ENCODE data around the gene KIF13A.
"Not testable (repeated sequence)": the region's sequence is repeated elsewhere in the genome, so short reads cannot be mapped to it uniquely, and the experiment has no call there.

Gene KIF13A

DNA sequence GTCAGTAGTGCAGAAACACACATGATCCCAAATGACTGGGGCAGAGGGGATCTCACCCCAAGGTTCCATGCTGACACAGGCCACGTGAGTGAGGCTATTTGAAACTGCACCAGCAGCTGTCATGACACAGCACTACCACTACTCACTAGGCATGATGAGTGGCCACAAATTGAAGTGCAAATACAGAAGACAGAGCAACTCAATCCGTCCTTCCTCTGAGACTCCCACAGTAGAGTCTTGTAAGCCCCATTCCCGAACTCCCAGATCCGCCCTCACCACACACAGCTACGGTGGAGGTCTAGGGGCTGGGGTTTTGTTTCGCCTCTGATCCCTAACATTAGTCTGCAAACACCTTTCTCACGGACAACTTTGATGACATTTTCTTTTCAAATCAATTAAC lies 167.4 kb downstream of the KIF13A start:
- Histone ChIP-seq H3K27ac (no peak overlapping the region), H3K27me3 (no peaks in the 10 kb centered on the region), H3K36me3 (peaks cover 4% of the 10 kb centered on the region; the same call in 1 of the 2 replicates), H4K20me1 (no peaks in the 10 kb centered on the region), H3K4me3 (no peak overlapping the region), H3K9ac (no peak overlapping the region), H3K4me2 (no peak overlapping the region), H3K9me3 (no peaks in the 10 kb centered on the region), H3K4me1 (no peaks in the 10 kb centered on the region)
- TF ChIP-seq Cebpa-rat (IDR thresholded peaks at IDR 0.05): no peak

DNA sequence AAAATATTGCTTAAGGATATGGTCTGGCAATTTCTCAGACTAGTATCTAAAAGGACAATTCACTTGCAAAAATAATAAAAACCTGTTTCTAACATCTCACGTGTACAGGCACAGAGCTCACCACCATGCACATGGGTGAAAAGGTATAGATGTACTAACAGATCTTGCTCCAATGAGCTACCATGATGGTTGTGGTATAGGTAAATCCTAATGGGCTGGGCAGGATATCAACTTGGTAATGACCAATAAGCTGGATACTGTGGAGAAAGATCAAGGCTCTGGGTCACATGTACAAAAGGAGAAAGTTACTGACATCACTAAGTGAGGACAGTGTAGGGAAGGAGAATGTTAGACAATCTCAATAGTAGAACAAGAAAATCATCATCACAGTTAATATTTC lies 169.7 kb downstream of the KIF13A start:
- H3K9me3 ChIP-seq: no peaks in the 10 kb centered on the region
- no peak overlapping the region for H3K27ac ChIP-seq
- H3K36me3 ChIP-seq: peaks cover 4% of the 10 kb centered on the region; the same call in 1 of the 2 replicates
- H3K4me3 ChIP-seq: no peak overlapping the region
- H3K27me3 ChIP-seq: no peaks in the 10 kb centered on the region
- no peak for TF ChIP-seq Cebpa-rat (IDR thresholded peaks at IDR 0.05)
- H3K4me1 ChIP-seq: no peaks in the 10 kb centered on the region
- H3K9ac ChIP-seq: no peak overlapping the region
- H4K20me1 ChIP-seq: no peaks in the 10 kb centered on the region
- H3K4me2 ChIP-seq: no peak overlapping the region

DNA sequence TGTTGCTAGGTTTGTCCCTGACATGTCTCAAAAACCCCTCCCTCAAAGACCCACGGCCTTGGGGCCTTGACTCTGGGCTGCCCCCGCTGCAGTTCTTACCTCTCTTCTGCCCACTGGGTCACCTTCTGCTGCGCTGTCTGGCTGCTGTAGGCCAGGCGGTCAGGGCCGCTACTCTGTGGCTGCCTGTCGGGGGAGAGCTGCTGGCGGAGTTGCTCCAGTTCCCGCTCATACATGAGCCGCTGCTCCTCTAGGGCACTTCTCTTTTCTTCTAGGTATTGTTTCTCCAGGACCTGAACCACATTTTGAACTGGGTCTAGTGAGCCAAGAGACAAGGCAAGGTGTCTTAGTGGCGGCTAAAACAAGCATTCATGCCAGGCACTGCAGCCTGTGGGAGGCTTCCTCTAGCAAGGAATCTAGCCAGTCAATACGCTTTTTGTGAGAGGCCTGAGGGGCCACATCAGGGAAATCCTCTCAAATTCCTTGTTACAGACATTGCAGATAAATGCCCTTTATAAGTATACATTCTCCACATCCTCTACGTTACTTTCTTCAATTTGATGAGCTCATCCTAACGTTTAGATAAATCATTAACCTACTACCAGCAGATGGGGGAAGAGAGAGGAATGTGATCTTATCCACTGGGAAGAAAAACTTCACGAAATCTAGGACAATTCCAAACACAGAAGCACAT lies 170.4 kb downstream of the KIF13A start:
- Histone ChIP-seq H3K9me3 (no peaks in the 10 kb centered on the region), H3K4me2 (no peak overlapping the region), H3K4me1 (no peaks in the 10 kb centered on the region), H3K27me3 (no peaks in the 10 kb centered on the region), H3K9ac (no peak overlapping the region), H3K27ac (no peak overlapping the region), H4K20me1 (no peaks in the 10 kb centered on the region), H3K4me3 (no peak overlapping the region), H3K36me3 (peaks cover 4% of the 10 kb centered on the region; the same call in 1 of the 2 replicates)
- TF ChIP-seq Cebpa-rat (IDR thresholded peaks at IDR 0.05): no peak

DNA sequence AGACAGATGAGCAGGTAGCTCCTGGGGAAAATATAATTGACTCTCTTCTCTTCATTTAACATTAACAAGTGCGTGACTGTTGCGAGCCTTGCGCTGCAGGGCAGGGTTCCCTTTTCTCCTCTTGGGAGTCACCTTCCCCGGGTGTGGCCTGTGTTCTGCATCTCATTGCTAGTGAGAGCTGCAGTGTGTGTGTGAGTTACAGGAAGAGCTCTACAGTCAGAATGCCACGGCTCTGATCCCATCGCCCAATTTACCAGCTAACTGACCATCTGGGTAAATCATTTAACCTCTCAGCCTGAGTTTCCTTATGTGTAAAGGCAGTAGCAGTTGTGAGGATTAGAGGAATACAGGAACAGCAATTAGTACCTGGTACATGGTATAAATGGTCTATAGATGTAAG lies 173.9 kb downstream of the KIF13A start:
- Histone ChIP-seq H4K20me1 (no peaks in the 10 kb centered on the region), H3K27ac (no peak overlapping the region)

DNA sequence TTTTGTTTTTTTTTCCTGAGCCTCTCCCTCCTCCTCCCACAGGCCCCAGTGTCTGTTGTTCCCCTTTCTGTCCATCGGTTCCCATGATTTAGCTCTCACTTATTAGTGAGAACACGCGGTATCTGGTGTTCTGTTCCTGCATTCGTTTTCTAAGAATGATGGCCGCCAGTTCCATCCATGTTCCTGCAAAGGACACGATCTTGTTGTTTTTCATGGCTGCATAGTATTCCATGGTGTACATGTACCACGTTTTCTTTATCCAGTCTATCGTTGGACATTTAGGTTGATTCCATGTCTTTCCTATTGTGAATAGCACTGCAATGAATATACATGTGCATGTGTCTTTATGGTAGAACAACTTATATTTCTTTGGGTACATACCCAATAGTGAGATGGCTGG lies 175.1 kb downstream of the KIF13A start:
- Histone ChIP-seq H4K20me1 (no peaks in the 10 kb centered on the region), H3K4me3 (no peak overlapping the region), H3K36me3 (peaks cover 13% of the 10 kb centered on the region; the same call in 1 of the 2 replicates), H3K9ac (no peak overlapping the region), H3K27me3 (no peaks in the 10 kb centered on the region), H3K4me2 (no peak overlapping the region), H3K9me3 (peaks cover 10% of the 10 kb centered on the region), H3K4me1 (no peaks in the 10 kb centered on the region), H3K27ac (no peak overlapping the region)
- no peak for TF ChIP-seq Cebpa-rat (IDR thresholded peaks at IDR 0.05)

More for the DNA sequence above, 173.9 kb downstream of the KIF13A start:
- peaks cover 4% of the 10 kb centered on the region; the same call in 1 of the 2 replicates for H3K36me3 ChIP-seq
- H3K27me3 ChIP-seq: no peaks in the 10 kb centered on the region
- TF ChIP-seq Cebpa-rat (IDR thresholded peaks at IDR 0.05): no peak
- no peaks in the 10 kb centered on the region for H3K9me3 ChIP-seq
- H3K4me1 ChIP-seq: no peaks in the 10 kb centered on the region
- H3K9ac ChIP-seq: no peak overlapping the region
- no peak overlapping the region for H3K4me2 ChIP-seq
- no peak overlapping the region for H3K4me3 ChIP-seq

DNA sequence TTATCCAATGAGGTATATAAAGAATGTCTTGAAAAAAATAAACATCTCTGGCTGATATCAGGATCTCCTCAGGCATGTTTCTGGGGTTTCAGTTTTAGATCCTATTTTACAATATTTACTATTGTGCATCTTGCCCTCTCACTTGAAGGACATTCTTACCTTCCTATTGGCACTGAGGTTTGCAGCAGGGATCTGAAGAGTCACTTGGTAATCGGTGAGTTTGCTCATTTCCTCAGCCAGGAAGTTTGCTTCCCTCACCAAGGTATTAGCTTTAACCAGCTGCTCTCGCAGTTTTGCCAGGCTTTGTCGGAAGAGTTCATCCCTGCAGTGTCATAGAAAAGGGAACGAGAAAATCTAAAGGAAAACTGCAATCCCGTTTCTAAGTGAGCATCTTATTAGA lies 178.8 kb downstream of the KIF13A start:
- peaks cover 11% of the 10 kb centered on the region; the same call in 1 of the 2 replicates for H3K36me3 ChIP-seq
- H3K4me3 ChIP-seq: no peak overlapping the region
- H3K9me3 ChIP-seq: peaks cover 13% of the 10 kb centered on the region
- no peak overlapping the region for H3K4me2 ChIP-seq
- no peaks in the 10 kb centered on the region for H3K27me3 ChIP-seq
- H3K27ac ChIP-seq: no peak overlapping the region
- no peak for TF ChIP-seq Cebpa-rat (IDR thresholded peaks at IDR 0.05)
- H3K9ac ChIP-seq: no peak overlapping the region
- H3K4me1 ChIP-seq: no peaks in the 10 kb centered on the region
- H4K20me1 ChIP-seq: no peaks in the 10 kb centered on the region

DNA sequence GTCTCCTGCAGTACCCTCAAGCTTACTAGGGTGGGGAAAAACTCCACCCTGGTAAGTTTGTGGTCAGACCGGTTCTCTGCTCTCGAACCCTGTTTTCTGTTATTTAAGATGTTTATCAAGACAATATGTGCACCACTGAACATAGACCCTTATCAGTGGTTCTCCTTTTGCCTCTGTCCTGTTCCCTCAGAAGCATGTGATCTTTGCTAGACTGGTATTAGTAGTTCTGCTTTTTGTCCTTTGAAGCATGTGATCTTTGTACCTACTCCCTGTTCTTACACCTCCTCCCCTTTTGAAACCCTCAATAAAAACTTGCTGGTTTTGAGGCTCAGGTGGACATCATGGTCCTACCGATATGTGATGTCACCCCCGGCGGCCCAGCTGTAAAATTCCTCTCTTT lies 180.0 kb downstream of the KIF13A start:
- H3K4me1 ChIP-seq, H3K27me3 ChIP-seq, H3K4me3 ChIP-seq, H4K20me1 ChIP-seq, H3K4me2 ChIP-seq, H3K27ac ChIP-seq, H3K9ac ChIP-seq: not testable (repeated sequence)
- peaks cover 13% of the 10 kb centered on the region for H3K9me3 ChIP-seq
- peaks cover 11% of the 10 kb centered on the region; the same call in 1 of the 2 replicates for H3K36me3 ChIP-seq

DNA sequence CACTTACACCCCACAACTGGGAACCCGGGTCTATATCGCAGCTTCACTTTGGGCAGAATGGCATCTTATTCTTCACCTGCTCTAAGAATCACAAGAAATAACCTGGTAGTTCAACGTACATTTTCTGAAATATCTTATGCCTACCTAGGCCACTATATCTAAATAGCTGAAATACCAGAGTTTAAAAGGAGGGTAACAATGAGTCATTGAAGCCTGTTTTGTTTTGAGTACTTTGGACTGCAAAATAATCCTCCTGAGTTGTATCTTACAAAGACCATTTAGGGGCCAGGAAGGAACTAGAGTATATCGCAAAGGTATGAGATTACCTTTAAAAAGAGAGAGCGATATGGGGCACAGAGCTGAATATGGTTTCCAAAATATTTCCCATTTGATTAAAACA lies 184.0 kb downstream of the KIF13A start:
- Histone ChIP-seq H3K4me3 (no peak overlapping the region), H3K4me1 (no peaks in the 10 kb centered on the region), H3K9ac (no peak overlapping the region), H3K4me2 (no peak overlapping the region), H3K27ac (no peak overlapping the region), H3K27me3 (no peaks in the 10 kb centered on the region), H3K36me3 (peaks cover 24% of the 10 kb centered on the region; the same call in 1 of the 2 replicates), H3K9me3 (peaks cover 13% of the 10 kb centered on the region), H4K20me1 (no peaks in the 10 kb centered on the region)
- TF ChIP-seq Cebpa-rat (IDR thresholded peaks at IDR 0.05): no peak

DNA sequence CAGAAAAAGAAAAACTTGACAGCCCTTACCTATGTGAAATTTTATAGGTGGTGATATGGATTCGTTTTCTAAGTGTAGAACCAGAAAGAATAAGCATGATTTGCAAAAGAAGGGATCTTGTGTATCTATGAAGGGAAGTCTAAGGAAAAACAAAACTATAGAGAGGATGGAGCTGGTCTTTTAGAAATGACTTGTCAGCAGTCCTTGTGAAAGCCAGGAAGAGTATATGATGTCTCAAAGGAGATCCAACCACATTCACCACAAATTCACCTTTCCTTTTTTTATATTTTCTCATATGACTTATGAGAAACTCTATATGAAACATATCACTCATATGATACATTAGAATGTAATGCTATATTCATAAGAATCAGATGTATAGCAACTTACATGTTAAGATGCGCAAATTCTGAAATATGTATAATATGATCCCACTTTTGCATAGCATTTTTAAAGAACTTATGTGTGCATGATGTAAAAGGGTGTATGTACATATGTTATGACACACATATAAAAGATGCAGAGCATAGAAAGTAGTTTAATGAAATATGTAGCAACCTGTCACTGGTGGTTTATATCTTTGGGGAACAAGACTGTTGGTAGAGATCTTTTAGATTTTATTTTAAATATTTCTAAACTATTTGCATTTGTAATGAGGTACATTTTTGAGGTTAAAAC lies 188.8 kb downstream of the KIF13A start:
- Histone ChIP-seq H3K9me3 (no peaks in the 10 kb centered on the region), H3K36me3 (peaks cover 21% of the 10 kb centered on the region; the same call in 1 of the 2 replicates)

DNA sequence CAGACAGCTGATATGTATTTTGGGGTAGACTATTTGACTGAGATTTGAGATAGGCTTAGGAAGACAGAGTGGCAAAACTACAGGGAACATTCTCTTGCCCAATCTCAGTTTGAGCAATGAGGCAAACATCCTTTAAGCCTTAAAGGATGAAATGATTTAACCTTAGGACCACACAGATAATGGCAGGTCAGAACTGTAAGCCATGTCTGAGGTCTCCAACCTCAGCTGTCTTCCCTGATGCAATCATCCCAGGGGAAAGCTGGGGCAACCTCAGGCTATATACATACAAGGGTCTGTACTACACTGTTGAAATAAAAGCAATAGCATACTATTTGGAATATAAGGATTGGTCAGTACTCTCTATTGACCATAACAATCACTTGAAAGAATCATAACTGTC lies 196.9 kb downstream of the KIF13A start:
- no peaks in the 10 kb centered on the region for H4K20me1 ChIP-seq
- no peak overlapping the region for H3K9ac ChIP-seq
- H3K9me3 ChIP-seq: no peaks in the 10 kb centered on the region
- no peaks in the 10 kb centered on the region for H3K27me3 ChIP-seq
- H3K4me1 ChIP-seq: 0 out of 2 replicates have a peak, but pooled peaks cover 5% of the 10 kb centered on the region
- TF ChIP-seq Cebpa-rat (IDR thresholded peaks at IDR 0.05): no peak
- peaks cover 26% of the 10 kb centered on the region; the same call in 1 of the 2 replicates for H3K36me3 ChIP-seq
- H3K4me2 ChIP-seq: no peak overlapping the region
- no peak overlapping the region for H3K4me3 ChIP-seq
- no peak overlapping the region for H3K27ac ChIP-seq

More for the DNA sequence above, 188.8 kb downstream of the KIF13A start:
- Histone ChIP-seq H3K4me2 (no peak overlapping the region), H4K20me1 (no peaks in the 10 kb centered on the region), H3K27ac (no peak overlapping the region), H3K4me1 (no peaks in the 10 kb centered on the region), H3K9ac (no peak overlapping the region), H3K27me3 (no peaks in the 10 kb centered on the region), H3K4me3 (no peak overlapping the region)
- TF ChIP-seq Cebpa-rat (IDR thresholded peaks at IDR 0.05): no peak

All from BLaER1 (cell line).